Activated CD4-positive, alpha-beta T cell treated with anti-CD3 and anti-CD28 coated beads, Interleukin-2, Interleukin-4, amounts not matched to agents 100 ng/mL and 50 ng/mL, durations not matched to agents 16 hours and 8 hours (primary cell): Measurements from ENCODE around the gene NME8.

ENCODE experiments used
- DNase-seq: peaks from one replicate; pipeline ENCODE4 v3.0.0-alpha.2; 2020; ENCODE audit warnings: low spot score

The NME8 gene

DNA sequence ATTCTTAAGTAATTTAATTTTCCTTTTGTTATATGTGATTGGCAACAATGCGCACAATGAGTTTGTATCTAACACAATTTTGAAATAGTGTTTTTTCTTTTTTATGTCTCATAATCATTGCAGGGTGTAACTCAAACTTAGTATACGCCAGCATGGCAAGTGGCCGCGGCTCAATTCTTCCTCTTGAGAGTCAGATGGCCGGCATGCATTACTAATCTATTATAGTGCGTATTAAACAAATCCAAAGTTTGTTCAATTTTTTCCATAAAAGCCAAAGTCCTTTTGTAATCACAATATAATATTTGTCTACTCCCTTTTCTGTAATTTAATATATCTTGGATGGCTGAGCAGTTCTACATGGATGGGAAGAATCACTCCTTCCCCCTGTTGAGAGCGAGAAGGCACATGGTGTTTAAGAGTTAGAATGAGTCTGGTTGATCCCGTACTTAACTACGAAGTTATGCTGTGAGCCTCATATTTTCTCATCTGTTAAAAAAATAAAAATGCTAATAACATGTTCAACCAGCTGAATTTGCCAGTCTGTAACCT lies 84.7 kb downstream of the NME8 start:
- no peak for DNase-seq

DNA sequence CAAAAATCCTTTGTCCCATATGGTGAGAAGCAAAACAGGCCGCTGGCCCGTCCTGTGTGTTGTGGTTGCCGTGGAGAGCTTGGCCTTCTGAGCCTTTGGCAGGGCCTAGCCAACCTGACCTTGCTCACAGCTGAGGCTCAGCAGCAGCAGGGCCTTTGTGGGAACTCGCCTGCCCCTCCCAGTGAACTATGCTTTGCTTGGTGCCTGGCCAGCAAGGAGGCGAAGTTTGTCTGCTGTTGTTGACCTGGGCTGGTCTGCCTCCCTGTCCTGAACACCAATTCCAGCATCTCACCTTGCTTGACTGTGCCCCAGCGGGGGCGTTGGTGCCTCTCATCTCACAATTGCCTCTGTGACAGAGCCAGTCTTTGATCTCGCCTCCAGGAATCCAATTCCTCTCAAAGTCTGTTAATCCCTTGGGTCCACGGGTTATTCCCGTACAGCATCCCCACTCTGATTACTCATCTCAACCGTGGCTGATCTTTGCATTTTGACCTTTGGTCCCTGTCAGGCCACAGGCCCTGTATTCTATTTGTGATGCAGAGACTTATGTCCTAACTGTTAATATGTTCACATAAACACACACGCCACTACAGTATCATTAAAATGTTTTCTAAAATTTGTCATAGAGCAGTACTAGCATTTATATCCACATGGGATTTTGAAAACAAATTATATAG lies 94.7 kb downstream of the NME8 start:
- DNase-seq = no peak

GRCh38 chr7:37943905-37944736 lies 95.7 kb downstream of the NME8 start:
- no peak for DNase-seq

DNA sequence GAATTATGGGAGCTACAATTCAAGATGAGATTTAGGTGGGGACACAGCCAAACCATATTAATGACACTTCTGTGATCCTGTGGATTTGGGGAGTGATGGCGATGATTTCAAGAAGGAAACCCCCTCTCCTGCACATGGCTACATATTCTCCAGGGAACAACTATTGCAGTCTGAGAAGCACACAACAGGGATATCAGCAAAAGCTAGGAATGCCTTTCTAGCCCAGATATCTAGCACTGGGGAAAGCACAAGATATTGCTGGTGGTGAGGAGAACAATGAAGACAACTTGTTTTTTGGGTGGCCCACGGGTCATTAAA lies 96.3 kb downstream of the NME8 start:
- DNase-seq = no peak

GRCh38 chr7:37945336-37945735 lies 96.9 kb downstream of the NME8 start:
- no peak for DNase-seq

GRCh38 chr7:37947138-37947940 lies 98.9 kb downstream of the NME8 start:
- no peak for DNase-seq

GRCh38 chr7:37947941-37948210 lies 99.5 kb downstream of the NME8 start:
- no peak for DNase-seq
